SK-N-SH treated with all-trans-retinoic acid at 6 μM for 48 hours (cell line): ENCODE measurements around the gene TUBGCP2.

Experiments used
- ATAC-seq: fragments of 200-7000 bp; cut with Tn5 transposase; 3 replicates; pipeline ENCODE4 v1.9.1; 2020; ENCODE audit warnings: mild to moderate bottlenecking, moderate library complexity
- ARNTL ChIP-seq: fragments of 450-650 bp; formaldehyde crosslinking; IDR thresholded peaks from 2 replicates; pipeline ENCODE4 v1.5.0; 2020; ENCODE audit warnings: low read depth, mild to moderate bottlenecking, moderate library complexity, borderline replicate concordance
- ISL1 ChIP-seq: fragments of 250-450 bp; sonication (Bioruptor Pico); IDR thresholded peaks from 2 replicates; pipeline ENCODE4 v2.1.2; 2022; ENCODE audit warnings: mild to moderate bottlenecking, moderate library complexity
- POU6F1 ChIP-seq: fragments of 250-450 bp; sonication (Bioruptor Pico); IDR thresholded peaks from 2 replicates; pipeline ENCODE4 v1.8.0; 2021; ENCODE audit warnings: low read depth, mild to moderate bottlenecking, moderate library complexity, borderline replicate concordance
- SNAI2 ChIP-seq: fragments of 250-450 bp; sonication (Bioruptor Pico); IDR thresholded peaks from 2 replicates; pipeline ENCODE4 v1.5.0; 2020; ENCODE audit warnings: mild to moderate bottlenecking, moderate library complexity
- TSHZ2 ChIP-seq: fragments of 250-450 bp; sonication (Bioruptor Pico); IDR thresholded peaks from 2 replicates; pipeline ENCODE4 v1.5.0; 2020; ENCODE audit warnings: mild to moderate bottlenecking, moderate library complexity
- ZC3H10 ChIP-seq: fragments of 250-450 bp; sonication (Bioruptor Pico); IDR thresholded peaks from 2 replicates; pipeline ENCODE4 v1.5.1; 2021; ENCODE audit warnings: mild to moderate bottlenecking, moderate library complexity

Gene TUBGCP2

GRCh38 chr10:133229265-133230043 lies 79.2 kb downstream of the TUBGCP2 start:
- no peak for TF ChIP-seq SNAI2 (CRISPR knock-in tag)
- TF ChIP-seq ARNTL: no peak
- TF ChIP-seq ISL1 (CRISPR knock-in tag): no peak
- no peak for TF ChIP-seq POU6F1 (CRISPR knock-in tag)
- no peak for TF ChIP-seq ZC3H10 (CRISPR knock-in tag)
- no peak for TF ChIP-seq TSHZ2 (CRISPR knock-in tag)
- ATAC-seq: no peak
